ENCODE results near the gene LAMP1.

- TF ChIP-seq CTCF (conservative IDR thresholded peaks at IDR 0.05) (no peak), ZFX (IDR thresholded peaks at IDR 0.05) (no peak)
Measured at GRCh38 chr13:113302986-113303385, 5.9 kb downstream of the LAMP1 start.

Data from C4-2B (cell line).